Kidney glomerular epithelial cell (primary cell): ENCODE measurements around the gene HHATL.

Experiments used
- DNase-seq: peaks from one replicate; lab custom pipeline; 2025; lab: John Stamatoyannopoulos, UW

HHATL gene

DNA sequence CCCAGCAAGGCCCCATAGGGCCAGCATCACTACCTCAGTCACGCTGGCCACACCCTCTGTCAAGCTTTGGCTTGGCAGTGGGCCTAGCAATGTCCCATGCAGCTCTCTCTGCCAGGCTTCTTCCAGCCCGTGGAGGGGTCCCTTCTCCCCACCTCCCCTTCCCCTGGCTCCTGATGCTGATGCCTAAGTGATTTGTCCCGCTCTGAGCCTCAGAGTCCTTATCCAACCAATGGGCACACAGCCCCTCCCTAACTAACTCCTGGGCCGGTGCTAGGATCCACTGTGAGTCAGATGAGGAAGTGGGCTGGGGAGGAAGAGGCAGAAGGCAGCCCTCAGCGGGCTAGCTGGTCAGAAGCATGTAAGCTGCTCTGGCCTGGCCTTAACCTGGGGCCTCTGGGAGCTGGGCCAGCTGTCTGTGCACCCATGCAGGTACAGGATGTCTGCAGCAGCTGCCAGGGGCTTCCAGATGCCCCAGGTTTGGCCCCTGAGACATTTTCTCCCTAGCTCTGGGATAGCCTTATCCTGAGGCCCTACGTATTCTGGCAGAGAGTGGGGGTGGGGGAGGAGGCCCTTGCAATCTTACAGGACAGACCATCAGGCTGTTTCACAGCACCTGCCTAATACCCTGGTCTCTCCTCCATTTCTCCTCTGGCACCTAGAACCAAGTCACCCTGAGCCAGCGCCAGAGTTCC is 49.8 kb downstream of the HHATL start:
- peak; percentile 82 for DNase-seq

DNA sequence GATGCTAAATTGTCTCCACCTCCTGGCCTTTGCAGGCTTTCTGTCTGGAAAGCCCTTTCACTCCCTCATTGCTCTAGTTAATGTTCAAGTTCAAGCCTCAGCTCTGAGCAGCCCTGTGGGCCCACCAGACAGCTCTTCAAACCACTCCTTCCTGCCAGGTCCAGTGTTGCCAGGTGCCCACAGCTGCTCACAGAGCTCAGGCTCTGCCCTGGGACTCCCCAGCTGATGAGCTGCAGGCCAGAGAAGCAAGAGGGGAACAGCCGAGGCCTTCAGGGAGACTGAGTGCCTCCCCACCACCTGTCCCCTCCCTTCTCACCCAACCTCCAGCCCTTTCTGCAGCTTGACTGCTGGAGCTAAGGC is 50.4 kb downstream of the HHATL start:
- no peak for DNase-seq

DNA sequence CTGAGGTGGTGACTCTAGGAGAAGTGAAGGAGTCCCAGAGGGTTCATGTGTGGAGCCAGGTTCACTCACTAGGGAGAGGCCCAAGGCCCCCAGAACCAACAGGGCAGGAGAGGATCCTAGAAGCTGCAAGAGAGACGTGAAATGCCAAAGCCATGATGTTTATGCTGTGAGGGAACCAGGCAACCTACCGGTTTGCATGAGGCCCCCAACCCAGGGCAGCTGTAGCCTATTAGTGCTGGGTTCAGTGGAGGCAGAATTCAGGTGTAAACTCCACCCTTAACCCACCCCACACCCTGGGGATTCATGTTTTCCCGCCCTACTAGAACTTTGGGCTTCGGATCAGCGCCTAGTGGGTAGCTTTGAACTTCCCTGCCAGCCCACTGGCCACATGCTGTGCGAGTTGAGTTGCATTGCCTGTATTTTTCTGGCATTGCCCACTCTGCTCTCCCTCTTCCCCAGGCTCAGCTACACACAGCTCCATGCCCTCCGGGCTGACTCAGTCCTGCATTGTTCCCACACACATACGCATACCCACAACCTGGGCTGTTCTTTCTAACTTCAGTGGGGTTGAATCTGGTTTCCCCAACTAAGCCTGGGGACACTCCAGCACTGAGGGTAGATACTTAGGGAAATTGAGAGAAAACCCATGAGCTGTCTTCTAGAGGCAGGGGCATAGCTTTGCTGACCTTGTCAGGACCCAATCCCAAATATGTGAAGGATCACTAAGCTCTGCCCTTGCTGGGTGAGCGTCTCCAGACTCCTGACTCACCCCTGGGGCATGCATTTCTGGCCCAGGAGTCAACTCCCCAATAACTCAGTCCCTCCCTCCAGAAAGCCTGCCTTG is 51.1 kb downstream of the HHATL start:
- peak; percentile 53 for DNase-seq

DNA sequence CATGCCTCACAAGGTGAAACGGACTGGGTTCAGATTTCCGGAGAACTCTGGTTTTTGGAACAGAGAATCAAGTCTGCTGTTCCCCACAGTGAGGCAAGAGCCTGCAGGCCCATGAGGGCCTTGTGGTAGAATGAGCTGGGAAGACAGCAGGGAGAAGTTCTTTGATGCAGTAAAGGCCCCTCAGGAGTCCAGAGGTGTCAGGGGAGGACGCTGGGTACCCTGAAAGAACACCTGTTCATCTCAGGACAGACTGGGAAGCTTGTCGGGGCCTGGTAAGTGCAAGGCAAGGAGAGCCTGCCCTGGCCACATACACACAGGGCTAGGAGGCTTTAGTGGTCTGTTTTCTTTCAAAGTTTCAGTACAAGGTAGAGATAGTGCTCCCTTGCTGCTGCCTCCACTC is 52.8 kb downstream of the HHATL start:
- DNase-seq: no peak

DNA sequence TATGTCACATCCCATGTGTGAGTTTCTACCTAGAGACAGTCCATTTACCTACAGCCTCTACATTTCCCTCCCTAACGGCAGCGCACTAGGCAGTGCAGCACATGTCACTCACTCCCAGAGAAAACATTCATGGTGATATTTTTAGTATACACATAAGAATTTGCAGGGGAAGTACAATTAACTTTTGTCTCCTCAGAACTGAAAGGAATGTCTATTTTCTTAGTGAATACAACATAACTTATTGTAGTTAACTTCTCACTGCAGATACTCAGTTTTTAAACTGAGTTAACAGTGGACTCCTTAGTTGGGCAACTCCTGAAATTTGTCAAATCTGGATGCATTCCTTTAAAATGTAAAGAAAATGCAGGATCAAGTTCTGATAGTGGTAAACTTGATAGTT is 53.6 kb downstream of the HHATL start:
- DNase-seq: no peak

DNA sequence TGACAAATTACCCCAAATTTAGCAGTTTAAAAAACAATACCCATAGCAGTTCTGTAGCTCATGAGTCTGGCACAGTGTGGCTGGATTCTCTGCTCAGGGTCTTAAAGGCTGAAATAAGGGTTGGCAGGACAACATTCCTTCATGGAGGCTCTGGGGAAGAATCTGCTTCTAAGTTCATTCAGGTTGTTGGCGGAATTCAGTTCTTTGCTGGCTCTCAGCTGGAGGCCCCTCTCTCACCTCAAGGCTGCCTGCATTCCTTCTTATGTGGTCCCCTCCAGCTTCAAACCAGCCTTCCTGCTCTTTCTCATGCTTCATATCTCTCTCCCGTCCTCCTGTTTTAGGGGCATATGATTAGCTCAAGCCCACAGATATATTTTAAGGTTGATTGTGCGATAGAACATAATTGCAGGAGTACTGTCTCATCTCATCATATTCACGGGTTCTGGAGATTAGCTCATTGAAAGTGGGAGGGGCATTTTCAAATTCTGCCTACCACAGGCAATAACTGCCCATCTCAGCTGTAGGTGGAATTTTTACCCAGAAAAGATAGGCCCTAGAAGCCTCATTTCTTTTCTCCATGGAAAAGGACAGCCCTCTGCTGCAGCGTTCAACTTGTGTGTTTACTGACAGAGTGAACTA is 54.7 kb downstream of the HHATL start:
- DNase-seq: no peak
